HG02798 (cell line): ENCODE results near the gene NTN5.
"Not testable (repeated sequence)": the region's sequence is repeated elsewhere in the genome, so short reads cannot be mapped to it uniquely, and the experiment has no call there.

ENCODE experiments used
- ATAC-seq: cut with Tn5 transposase; IDR thresholded peaks from one replicate; pipeline ENCODE4 v1.9.1; 2021; ENCODE audit warnings: mild to moderate bottlenecking; ENCODE audit not compliant: unreplicated experiment, poor library complexity

The NTN5 gene, protein sequence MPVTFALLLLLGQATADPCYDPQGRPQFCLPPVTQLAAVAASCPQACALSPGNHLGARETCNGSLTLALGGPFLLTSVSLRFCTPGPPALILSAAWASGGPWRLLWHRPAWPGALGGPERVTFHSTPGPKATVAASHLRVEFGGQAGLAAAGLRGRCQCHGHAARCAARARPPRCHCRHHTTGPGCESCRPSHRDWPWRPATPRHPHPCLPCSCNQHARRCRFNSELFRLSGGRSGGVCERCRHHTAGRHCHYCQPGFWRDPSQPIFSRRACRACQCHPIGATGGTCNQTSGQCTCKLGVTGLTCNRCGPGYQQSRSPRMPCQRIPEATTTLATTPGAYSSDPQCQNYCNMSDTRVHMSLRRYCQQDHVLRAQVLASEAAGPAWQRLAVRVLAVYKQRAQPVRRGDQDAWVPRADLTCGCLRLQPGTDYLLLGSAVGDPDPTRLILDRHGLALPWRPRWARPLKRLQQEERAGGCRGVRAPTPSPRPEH

DNA sequence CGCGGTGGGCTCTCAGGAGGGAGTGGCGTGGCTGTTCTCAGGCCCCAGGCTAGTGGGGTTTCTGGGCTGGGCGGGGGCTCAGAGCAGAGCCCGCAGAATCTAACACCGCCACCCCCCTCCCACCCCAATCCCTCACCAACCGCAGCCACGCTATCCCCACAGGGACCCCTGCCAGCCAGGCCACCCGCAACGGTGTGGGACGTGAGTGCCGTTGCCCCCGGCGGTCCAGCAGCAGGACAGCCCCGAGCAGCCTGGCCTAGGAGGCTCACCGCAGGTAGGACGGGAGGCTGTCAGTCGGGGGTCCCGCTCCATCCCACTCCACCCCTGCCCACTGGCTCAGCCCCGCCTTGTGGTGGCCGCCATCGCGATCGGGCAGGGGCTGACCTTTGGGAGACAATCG, at the start of gene NTN5:
NTN5 (minus strand) TSS at position 24 of the 400 bp plus-strand sequence. CDS start 2,031 bp downstream, outside the sequence.
- no peak for ATAC-seq

- no peak for ATAC-seq
Observed at GRCh38 chr19:48722196-48722708, 49.4 kb upstream of the NTN5 start.

GRCh38 chr19:48720613-48721296, 47.9 kb upstream of the NTN5 start:
- peak; percentile 90 for ATAC-seq

DNA sequence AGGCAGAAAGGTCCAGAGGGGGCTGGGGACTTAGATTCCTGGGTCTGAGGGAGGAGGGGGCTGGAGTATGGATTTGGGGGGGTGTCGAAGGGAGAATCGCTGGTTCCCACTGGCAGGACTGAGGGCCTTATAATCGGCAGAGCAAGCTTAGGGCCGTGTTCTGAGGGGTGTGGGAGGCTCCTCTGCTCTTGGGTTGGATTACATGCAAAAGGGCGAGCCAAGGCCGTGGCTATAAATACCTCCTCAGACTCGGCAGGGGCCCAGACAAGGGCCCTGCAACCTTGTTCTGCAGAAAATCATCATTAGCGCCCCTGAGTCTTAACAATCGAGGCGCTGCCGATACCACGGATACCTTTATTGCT, 47.4 kb upstream of the NTN5 start:
- ATAC-seq: no peak

DNA sequence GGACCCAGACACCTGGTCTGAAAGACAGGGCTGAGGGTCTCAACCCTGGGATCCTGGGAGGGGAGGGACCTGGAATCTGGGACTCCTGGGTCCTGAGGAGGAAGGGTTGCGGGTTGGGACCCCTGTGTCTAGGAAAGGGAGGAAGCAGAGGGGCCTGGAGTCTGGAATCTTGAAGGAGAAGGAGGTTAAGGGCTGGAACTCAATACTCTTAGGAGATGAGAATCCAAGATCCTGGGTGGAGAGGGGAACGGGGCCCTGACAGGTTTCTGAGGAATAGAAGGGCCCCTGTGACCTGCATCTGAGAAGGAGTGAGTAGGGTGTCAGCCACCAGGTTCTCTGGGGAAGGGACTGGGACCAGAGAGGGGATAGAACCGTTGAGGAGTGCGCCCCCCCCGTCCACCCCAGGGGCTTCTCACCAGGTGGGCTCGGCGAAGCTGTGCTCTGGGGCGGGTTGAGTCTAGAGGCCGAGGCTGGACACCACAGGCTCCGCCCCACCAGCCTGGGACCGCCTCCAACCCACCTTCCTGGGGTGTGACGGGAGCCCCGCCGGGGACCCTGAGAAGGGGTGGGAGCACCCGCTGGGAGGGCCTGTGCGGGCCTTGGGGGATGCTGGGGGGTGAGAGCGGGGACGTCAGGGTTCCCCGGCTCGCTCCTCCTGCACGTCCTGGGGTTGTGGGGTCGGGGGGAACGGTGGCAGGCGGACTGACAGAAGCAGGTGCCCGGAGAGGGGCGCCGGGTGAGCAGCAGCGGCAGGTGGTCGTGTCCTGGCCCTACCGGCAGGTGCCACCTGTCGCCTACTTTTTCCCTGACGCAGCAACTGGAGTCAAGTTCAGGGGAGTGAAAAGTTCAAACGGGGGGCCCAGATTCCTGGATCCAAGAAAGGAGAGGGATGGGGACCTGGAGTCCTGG, 46.7 kb upstream of the NTN5 start, which contains the start of gene MAMSTR:
MAMSTR (minus strand) TSS at position 463 of the 909 bp plus-strand sequence. CDS start 694 bp downstream, outside the sequence.
- no peak for ATAC-seq

GRCh38 chr19:48718711-48719231, 46.0 kb upstream of the NTN5 start:
- no peak for ATAC-seq

- ATAC-seq: not testable (repeated sequence)
Observed at GRCh38 chr19:48718106-48718505, 45.3 kb upstream of the NTN5 start.

DNA sequence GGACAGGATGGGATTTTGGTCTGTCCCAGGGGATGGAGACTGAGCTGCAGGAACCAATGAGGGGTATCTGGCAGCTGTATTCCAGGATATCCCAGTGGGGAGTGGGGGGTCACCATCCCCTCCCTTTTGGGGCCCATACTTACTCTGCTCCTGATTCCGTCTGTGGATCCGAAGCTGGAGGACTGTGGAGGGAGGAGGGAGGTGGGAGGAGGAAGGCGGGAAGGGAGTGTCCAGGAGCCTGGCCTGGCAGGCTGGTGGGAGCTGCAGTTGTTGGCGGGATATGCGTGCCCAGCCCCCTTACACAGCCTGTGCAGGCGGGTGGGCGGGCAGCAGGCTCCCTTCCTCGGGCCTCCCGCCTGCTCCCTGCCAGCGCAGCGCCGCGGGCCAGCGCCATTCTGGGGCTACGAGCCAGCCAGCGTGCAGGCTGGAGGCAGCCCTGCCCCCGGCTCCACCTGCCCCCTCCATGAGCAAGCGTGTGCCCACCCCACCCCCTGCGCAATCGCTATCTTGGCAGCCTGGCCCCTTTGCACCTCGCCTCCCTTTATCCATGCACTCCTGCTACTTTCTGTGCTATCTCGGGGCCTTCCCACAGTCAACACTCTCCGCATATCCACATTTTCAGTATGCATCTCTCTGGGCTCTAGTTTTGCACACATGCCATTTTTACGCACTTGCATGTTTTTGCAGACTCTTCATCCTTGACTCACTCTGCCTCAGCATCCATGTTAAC, 43.9 kb upstream of the NTN5 start:
- no peak for ATAC-seq

DNA sequence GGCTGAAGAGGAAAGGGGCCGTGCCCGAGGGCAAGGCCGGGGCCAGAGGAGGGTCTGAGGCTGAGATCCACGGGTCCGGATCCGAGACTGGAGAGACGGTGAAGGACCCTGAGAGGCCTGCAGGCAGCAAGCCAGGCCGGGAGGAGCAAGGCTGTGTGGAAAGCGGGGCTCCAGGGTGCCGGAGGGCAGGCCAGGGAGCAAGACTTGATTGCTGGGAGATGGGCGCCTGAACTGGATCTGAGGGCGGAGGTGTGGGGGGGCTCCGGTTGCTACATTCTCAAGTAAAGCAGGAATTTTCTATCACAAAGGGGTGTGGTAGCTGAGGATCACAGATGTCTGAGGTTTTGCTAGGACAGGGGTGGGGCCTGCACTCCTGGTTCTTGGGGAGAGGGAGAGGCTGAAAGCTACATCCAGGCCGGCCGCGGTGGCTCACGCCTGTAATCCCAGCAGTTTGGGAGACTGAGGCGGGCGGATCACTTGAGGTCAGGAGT, 42.9 kb upstream of the NTN5 start:
- ATAC-seq: no peak

- ATAC-seq: no peak
Observed at GRCh38 chr19:48714759-48715675, 42.2 kb upstream of the NTN5 start.

- peak; percentile 93 for ATAC-seq
Observed at GRCh38 chr19:48713864-48714755, 41.3 kb upstream of the NTN5 start.

GRCh38 chr19:48713041-48713863, 40.4 kb upstream of the NTN5 start:
- ATAC-seq: no peak

DNA sequence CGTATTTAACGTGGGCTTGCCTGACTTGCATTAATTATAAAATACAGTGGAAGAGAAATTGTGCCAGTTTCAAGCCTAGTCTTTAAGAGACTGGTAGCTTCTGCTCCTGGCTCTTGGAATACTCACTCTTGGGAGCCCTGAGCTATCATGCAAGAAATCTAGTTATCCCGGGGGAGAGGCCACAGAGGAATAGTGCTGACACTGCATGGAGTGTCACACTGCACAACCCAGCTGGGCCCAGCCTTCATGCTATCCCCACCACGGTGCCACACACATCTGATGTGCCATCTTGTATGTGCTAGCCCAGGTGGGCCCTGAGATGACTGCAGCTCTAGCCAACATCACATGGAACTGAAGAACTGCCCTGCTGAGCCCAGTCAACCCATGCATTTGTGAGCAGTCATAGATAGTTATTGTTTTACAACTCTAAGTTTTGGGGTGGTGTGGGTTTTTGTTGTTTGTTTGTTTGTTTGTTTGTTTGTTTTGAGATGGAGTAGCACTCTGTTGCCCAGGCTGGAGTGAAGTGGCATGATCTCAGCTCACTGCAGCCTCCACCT, 38.4 kb upstream of the NTN5 start:
- ATAC-seq: no peak

DNA sequence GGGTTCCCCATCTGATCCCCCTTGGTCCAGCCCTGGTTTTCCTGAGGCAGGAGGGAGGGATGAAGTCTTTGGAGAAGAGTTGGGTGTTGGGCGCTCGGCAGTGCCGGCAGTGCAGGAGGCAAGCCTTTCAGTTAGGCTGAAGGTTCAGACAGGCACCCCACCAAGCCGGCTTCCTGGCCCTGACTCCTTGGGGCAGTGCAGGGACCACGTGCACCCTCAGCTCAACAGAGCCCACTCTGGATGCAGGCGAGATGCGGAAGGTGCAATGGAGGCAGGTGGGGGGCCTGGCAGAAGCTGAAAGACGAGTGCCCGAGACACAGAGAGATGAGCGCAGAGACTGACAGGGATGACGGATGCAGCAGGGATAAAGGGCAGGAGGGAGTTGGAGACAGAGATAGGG, 35.7 kb upstream of the NTN5 start:
- no peak for ATAC-seq

DNA sequence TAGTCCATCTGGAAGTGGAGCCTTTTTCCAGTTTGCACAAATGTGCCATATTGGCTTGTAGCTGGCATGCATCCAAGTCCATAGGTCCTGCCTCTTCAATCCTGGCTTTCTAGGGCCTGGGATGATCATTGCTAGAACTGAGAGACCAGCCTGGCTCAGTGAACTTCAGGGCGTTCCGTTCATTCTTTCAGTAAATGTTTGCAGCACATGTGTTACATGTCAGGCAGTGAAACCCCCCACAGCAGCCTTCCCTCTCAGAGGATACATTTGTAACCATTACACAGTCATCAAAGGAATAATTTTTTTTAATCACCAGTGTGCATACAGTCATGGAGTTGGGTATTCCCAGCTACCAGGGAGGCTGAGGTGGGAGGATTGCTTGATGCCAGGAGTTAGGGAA, 32.6 kb upstream of the NTN5 start:
- ATAC-seq: no peak

DNA sequence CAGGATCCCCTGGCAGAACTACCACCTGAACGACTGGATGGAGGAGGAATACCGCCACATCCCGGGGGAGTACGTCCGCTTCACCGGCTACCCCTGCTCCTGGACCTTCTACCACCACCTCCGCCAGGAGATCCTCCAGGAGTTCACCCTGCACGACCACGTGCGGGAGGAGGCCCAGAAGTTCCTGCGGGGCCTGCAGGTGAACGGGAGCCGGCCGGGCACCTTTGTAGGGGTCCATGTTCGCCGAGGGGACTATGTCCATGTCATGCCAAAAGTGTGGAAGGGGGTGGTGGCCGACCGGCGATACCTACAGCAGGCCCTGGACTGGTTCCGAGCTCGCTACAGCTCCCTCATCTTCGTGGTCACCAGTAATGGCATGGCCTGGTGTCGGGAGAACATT, 30.5 kb upstream of the NTN5 start:
- ATAC-seq: no peak
